HEK293 (cell line): ENCODE results near the gene LPA.
"Not testable (repeated sequence)": the region's sequence is repeated elsewhere in the genome, so short reads cannot be mapped to it uniquely, and the experiment has no call there.

ENCODE experiments used
- CTCF ChIA-PET: fragments of 350-600 bp; formaldehyde crosslinking; extraction: SDS; loops from one replicate; lab custom pipeline; 2021; ENCODE audit warnings: antibody characterized with exemption; lab: Yijun Ruan, JAX
- POLR2A ChIA-PET: fragments of 300-600 bp; formaldehyde crosslinking; extraction: SDS; loops from one replicate; lab custom pipeline; 2020; ENCODE audit warnings: antibody characterized with exemption, inconsistent platforms; lab: Yijun Ruan, JAX
- H3K27ac ChIP-seq: fragments of 200-500 bp; sonication (Bioruptor generic); 2 replicates; pipeline ENCODE4 v1.5.1; 2014; ENCODE audit warnings: low read depth, low read length, control low read depth, inconsistent platforms; ENCODE audit errors: extremely low read depth
- H3K36me3 ChIP-seq, 2 experiments: fragments of 200-500 bp in 1 of 2; sonication (Bioruptor generic) in 1 of 2; 1 replicate in 1 of 2; 2 replicates in 1 of 2; pipeline ENCODE4 v1.5.1; 2014 to 2017; ENCODE audit warnings: inconsistent platforms in 2 of 2, low read length in 2 of 2; ENCODE audit not compliant: control insufficient read depth in 2 of 2, insufficient read depth in 1 of 2
- H3K4me1 ChIP-seq: fragments of 200-500 bp; sonication (Bioruptor generic); 2 replicates; pipeline ENCODE4 v1.5.1; 2014; ENCODE audit warnings: mild to moderate bottlenecking, low read length, inconsistent platforms; ENCODE audit not compliant: control insufficient read depth, insufficient read depth
- H3K4me3 ChIP-seq: 2 replicates; pipeline ENCODE4 v1.5.1; 2011; ENCODE audit warnings: low read depth, mild to moderate bottlenecking, control low read depth, low read length, moderate library complexity
- H3K9me3 ChIP-seq: fragments of 200-500 bp; sonication (Bioruptor generic); 2 replicates; pipeline ENCODE4 v1.5.1; 2014; ENCODE audit warnings: low read depth, low read length, inconsistent platforms; ENCODE audit not compliant: control insufficient read depth, insufficient read depth
- GLI4 ChIP-seq: fragments of 450-650 bp; formaldehyde crosslinking; IDR thresholded peaks from 2 replicates; pipeline ENCODE4 v1.5.1; 2016; ENCODE audit warnings: missing biosample characterization, missing genetic modification characterization
- KLF7 ChIP-seq: fragments of 450-650 bp; formaldehyde crosslinking; IDR thresholded peaks from 2 replicates; pipeline ENCODE4 v1.5.1; 2016; ENCODE audit warnings: missing biosample characterization, missing genetic modification characterization, borderline replicate concordance
- SCRT2 ChIP-seq: fragments of 450-650 bp; formaldehyde crosslinking; IDR thresholded peaks from 2 replicates; pipeline ENCODE4 v1.5.1; 2016; ENCODE audit warnings: missing biosample characterization, missing genetic modification characterization
- ZNF157 ChIP-seq: fragments of 450-650 bp; formaldehyde crosslinking; IDR thresholded peaks from 2 replicates; pipeline ENCODE4 v1.5.1; 2016; ENCODE audit warnings: missing biosample characterization, missing genetic modification characterization
- ZNF335 ChIP-seq: fragments of 450-650 bp; formaldehyde crosslinking; conservative IDR thresholded peaks from 2 replicates; pipeline ENCODE4 v1.5.1; 2016; ENCODE audit warnings: missing biosample characterization, missing genetic modification characterization
- ZNF423 ChIP-seq: fragments of 450-650 bp; formaldehyde crosslinking; IDR thresholded peaks from 2 replicates; pipeline ENCODE4 v1.5.1; 2016; ENCODE audit warnings: missing biosample characterization, missing genetic modification characterization
- ZSCAN23 ChIP-seq: fragments of 450-650 bp; formaldehyde crosslinking; IDR thresholded peaks from 2 replicates; pipeline ENCODE4 v1.5.1; 2016; ENCODE audit warnings: missing biosample characterization, missing genetic modification characterization

The LPA gene, protein sequence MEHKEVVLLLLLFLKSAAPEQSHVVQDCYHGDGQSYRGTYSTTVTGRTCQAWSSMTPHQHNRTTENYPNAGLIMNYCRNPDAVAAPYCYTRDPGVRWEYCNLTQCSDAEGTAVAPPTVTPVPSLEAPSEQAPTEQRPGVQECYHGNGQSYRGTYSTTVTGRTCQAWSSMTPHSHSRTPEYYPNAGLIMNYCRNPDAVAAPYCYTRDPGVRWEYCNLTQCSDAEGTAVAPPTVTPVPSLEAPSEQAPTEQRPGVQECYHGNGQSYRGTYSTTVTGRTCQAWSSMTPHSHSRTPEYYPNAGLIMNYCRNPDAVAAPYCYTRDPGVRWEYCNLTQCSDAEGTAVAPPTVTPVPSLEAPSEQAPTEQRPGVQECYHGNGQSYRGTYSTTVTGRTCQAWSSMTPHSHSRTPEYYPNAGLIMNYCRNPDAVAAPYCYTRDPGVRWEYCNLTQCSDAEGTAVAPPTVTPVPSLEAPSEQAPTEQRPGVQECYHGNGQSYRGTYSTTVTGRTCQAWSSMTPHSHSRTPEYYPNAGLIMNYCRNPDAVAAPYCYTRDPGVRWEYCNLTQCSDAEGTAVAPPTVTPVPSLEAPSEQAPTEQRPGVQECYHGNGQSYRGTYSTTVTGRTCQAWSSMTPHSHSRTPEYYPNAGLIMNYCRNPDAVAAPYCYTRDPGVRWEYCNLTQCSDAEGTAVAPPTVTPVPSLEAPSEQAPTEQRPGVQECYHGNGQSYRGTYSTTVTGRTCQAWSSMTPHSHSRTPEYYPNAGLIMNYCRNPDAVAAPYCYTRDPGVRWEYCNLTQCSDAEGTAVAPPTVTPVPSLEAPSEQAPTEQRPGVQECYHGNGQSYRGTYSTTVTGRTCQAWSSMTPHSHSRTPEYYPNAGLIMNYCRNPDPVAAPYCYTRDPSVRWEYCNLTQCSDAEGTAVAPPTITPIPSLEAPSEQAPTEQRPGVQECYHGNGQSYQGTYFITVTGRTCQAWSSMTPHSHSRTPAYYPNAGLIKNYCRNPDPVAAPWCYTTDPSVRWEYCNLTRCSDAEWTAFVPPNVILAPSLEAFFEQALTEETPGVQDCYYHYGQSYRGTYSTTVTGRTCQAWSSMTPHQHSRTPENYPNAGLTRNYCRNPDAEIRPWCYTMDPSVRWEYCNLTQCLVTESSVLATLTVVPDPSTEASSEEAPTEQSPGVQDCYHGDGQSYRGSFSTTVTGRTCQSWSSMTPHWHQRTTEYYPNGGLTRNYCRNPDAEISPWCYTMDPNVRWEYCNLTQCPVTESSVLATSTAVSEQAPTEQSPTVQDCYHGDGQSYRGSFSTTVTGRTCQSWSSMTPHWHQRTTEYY (N-terminal part only)

DNA sequence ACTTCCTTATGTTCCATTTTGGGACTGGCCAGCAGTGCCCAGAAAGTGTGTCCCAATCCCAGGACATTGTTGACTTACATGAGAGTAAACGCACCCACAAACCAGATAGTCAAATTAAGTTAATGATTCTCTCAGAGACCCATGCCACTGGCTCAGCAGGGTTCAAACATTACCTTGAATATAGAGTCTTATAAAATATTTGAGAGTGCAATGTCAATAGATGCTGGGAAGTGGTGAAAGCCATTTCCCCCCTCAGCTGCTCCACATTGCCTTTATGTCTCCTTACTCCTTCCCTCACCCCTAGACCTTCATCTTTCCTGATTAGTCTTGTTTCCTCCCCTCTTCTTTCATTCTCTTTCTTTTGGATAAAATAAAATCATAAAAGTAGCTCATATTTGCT is at the start of gene LPA:
Gene LPA (minus strand): TSS at position 78 of the 400 bp plus-strand sequence. CDS start 61 bp downstream, at position 17.
- H3K4me3 ChIP-seq, H3K9me3 ChIP-seq, POLR2A ChIA-PET, CTCF ChIA-PET, H3K36me3 ChIP-seq, H3K4me1 ChIP-seq, H3K27ac ChIP-seq: not testable (repeated sequence)

DNA sequence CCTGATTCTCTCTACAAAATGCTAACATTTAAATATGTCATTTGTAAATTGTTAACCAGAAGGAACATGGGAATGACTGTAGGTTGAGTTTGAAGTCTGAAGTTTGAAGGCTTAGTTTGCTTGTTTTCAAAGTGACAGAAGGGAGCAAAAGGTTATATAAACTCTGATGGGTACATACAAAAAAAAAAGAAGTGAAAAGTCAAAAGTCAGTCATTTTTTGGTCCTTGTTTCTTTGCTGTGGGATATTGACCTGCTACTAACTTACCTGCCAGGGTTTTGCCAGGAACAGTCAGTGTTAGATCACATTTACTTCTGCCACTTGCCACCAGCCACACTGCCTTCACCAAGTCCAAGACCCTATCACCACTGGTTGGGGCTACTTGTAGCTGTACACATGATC is 44.9 kb upstream of the LPA start:
- H3K36me3 ChIP-seq, H3K4me1 ChIP-seq, H3K9me3 ChIP-seq, H3K4me3 ChIP-seq, H3K27ac ChIP-seq, CTCF ChIA-PET, POLR2A ChIA-PET: not testable (repeated sequence)

DNA sequence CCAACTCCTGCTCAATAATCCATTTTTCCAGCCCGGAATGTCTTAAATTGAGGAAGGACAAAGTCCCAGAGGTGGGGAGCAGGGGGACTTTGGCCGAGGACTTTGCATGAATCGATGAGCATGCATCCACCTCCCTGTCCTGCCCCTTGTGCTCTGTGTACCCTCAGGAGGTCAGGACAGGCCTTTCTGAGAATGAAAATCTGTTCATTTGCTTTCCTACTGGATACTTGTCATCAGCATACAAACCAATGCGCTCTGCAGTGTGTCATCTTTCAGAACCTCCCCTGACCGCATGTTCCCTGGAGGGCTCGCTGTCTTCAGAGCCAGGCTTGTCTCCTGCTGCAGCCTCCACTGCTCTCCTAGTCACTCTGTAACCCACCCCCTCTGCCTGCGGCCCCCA is 40.6 kb upstream of the LPA start:
- H3K36me3 ChIP-seq, H3K4me1 ChIP-seq, CTCF ChIA-PET, H3K27ac ChIP-seq, H3K4me3 ChIP-seq, H3K9me3 ChIP-seq, POLR2A ChIA-PET: not testable (repeated sequence)

DNA sequence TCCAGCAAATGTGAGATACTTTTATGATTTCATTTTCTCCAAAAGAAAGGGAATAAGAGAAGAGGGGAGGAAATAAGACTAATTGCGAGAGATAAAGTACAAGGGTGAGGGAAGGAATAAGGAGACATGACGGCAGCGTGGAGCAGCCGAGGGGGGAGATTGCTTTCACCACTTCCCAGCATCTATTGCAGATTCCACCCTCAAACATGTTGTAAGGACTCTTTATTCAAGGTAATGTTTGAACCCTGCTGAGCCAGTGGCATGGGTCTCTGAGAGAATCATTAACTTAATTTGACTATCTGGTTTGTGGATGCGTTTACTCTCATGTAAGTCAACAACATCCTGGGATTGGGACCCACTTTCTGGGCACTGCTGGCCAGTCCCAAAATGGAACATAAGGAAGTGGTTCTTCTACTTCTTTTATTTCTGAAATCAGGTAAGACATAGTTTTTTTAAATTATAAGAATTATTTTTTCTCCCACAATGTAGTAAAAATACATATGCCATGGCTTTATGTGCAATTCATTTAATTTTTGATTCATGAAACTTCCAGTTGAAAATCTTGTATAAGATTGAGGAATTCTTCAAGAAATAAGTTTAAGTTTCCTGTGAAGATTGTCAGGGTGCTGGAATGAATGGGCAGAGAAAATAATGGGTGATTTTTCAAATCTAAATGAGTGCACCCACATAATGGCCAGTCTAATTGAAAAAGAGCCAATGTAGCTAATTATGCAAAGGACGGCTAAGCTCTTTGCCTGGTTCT is 38.0 kb upstream of the LPA start, which contains the start of gene PLG:
Gene PLG (plus strand): TSS at position 327 of the 763 bp plus-strand sequence. CDS start 61 bp downstream, at position 388.
- POLR2A ChIA-PET, H3K9me3 ChIP-seq, H3K4me3 ChIP-seq, CTCF ChIA-PET, H3K4me1 ChIP-seq, H3K27ac ChIP-seq, H3K36me3 ChIP-seq: not testable (repeated sequence)

DNA sequence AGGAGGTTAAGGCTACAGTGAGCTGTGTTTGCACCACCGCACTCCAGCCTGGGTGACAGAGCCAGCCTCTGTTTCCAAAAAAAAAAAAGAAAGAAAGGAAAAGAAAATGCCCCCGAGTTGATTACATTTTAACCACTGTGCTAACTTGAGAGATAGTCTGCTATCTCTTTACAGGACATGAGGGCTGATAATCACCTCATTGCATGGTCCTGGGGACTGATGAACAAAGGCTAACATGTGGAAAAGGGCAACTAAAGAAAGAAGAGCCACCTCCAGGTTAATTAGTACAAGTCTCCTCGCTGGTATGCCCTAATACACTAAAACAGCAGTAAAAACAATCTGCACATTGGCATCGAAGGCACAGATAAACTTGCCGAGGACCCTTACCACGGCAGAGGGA is 33.8 kb upstream of the LPA start:
- ChIA-PET CTCF (no interaction called here), POLR2A (no interaction called here)
- no peaks in the 10 kb centered on the region for H3K9me3 ChIP-seq
- no peak overlapping the region for H3K27ac ChIP-seq
- H3K4me1 ChIP-seq, result no peaks in the 10 kb centered on the region
- H3K4me3 ChIP-seq, result no peak overlapping the region
- no peak for TF ChIP-seq SCRT2 (tag by site-specific recombination)
- no peak for TF ChIP-seq ZNF157 (tag by site-specific recombination)
- no peak for TF ChIP-seq ZNF423 (tag by site-specific recombination)
- no peak for TF ChIP-seq ZSCAN23
- no peak for TF ChIP-seq GLI4
- TF ChIP-seq KLF7 (tag by site-specific recombination), result no peak
- no peak for TF ChIP-seq ZNF335 (tag by site-specific recombination)
- TF ChIP-seq, all 188 proteins: peak for 0
- no peaks in the 10 kb centered on the region for H3K36me3 ChIP-seq

DNA sequence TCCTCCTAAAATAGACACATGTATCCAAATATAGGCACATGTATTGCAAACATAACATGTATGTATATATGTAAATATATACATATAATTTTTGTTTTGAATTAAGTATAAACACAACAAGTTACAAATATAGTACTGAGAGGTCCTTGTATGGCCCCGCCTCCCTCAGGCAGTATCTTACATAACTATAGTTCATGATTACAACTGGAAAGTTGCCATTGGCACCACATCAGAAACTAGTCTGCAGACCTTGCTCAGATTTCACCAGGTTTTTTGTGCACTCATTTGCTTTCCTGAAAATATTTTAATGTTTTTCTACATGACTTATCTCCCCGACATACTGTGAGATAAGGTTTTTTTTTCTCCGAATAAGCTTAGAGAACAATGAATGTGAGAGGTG is 32.8 kb upstream of the LPA start:
- H3K27ac ChIP-seq, H3K9me3 ChIP-seq, H3K4me1 ChIP-seq, H3K36me3 ChIP-seq, POLR2A ChIA-PET, CTCF ChIA-PET, H3K4me3 ChIP-seq: not testable (repeated sequence)
